ENCODE results near the gene SPSB4.

SPSB4 gene

GRCh38 chr3:141055536-141056445 is 4.6 kb downstream of the SPSB4 start:
- no peak for DNase-seq

- peak; percentile 69 for DNase-seq
These were observed 5.6 kb downstream of the SPSB4 start for GRCh38 chr3:141056751-141057171.

- DNase-seq: no peak
These were observed 6.3 kb downstream of the SPSB4 start for GRCh38 chr3:141057436-141057835.

- no peak for DNase-seq
These were observed 7.0 kb downstream of the SPSB4 start for GRCh38 chr3:141057946-141058800.

- no peak for DNase-seq
These were observed 7.8 kb downstream of the SPSB4 start for GRCh38 chr3:141058996-141059395.

- no peak for DNase-seq
These were observed 8.7 kb downstream of the SPSB4 start for GRCh38 chr3:141059816-141060215.

GRCh38 chr3:141060327-141060726 is 9.2 kb downstream of the SPSB4 start:
- no peak for DNase-seq

GRCh38 chr3:141063831-141064230 is 12.7 kb downstream of the SPSB4 start:
- no peak for DNase-seq

- DNase-seq: no peak
These were observed 13.2 kb downstream of the SPSB4 start for GRCh38 chr3:141064255-141064926.

GRCh38 chr3:141065258-141065657 is 14.1 kb downstream of the SPSB4 start:
- no peak for DNase-seq

- DNase-seq: no peak
These were observed 15.0 kb downstream of the SPSB4 start for GRCh38 chr3:141065841-141066805.

GRCh38 chr3:141067206-141067974 is 16.2 kb downstream of the SPSB4 start:
- no peak for DNase-seq

- no peak for DNase-seq
These were observed 19.1 kb downstream of the SPSB4 start for GRCh38 chr3:141070229-141070628.

GRCh38 chr3:141070727-141071357 is 19.7 kb downstream of the SPSB4 start:
- DNase-seq: no peak

GRCh38 chr3:141071681-141072260 is 20.6 kb downstream of the SPSB4 start:
- peak; percentile 26 for DNase-seq

GRCh38 chr3:141072950-141073349 is 21.8 kb downstream of the SPSB4 start:
- DNase-seq: no peak

- no peak for DNase-seq
These were observed 22.4 kb downstream of the SPSB4 start for GRCh38 chr3:141073580-141073979.

GRCh38 chr3:141074529-141074928 is 23.4 kb downstream of the SPSB4 start:
- peak; percentile 28 for DNase-seq

GRCh38 chr3:141076036-141076773 is 25.1 kb downstream of the SPSB4 start:
- peak; percentile 92 for DNase-seq

Data from NCI-H146 (cell line).